GM23338 (cell line): Measurements from ENCODE around the gene DNAI2. TPM values are rescaled to one million over a fixed set of nuclear protein-coding genes. Genes with fewer than 3 reads are reported as not detected.
A peak's percentile ranks its signal among the peaks of the same experiment; 100 is the strongest.

Experiments
- ATAC-seq: fragments of 200-7000 bp; cut with Tn5 transposase; 3 replicates; pipeline ENCODE4 v1.9.1; 2020
- DNase-seq: peaks from one replicate; pipeline ENCODE4 v3.0.0-alpha.2; 2015; ENCODE audit warnings: low spot score
- H2AFZ ChIP-seq: fragments of 200-600 bp; sonication (generic); 2 replicates; pipeline ENCODE4 v1.8.0; 2016; ENCODE audit warnings: antibody characterized with exemption, mild to moderate bottlenecking, moderate library complexity
- H3F3A ChIP-seq: fragments of 200-600 bp; sonication (generic); replicated peaks from 2 replicates; pipeline ENCODE4 v1.8.0; 2017; ENCODE audit warnings: antibody characterized with exemption, mixed run types, low read depth
- H3K27ac ChIP-seq: fragments of 200-600 bp; sonication (generic); 2 replicates; pipeline ENCODE4 v1.6.1; 2016; ENCODE audit warnings: low read depth
- H3K27me3 ChIP-seq: fragments of 200-600 bp; sonication (generic); 2 replicates; pipeline ENCODE4 v1.8.0; 2016; ENCODE audit warnings: mild to moderate bottlenecking, mixed run types, moderate library complexity; ENCODE audit not compliant: insufficient read depth
- H3K36me3 ChIP-seq: fragments of 200-600 bp; sonication (generic); 2 replicates; pipeline ENCODE4 v1.8.0; 2016; ENCODE audit warnings: mild to moderate bottlenecking; ENCODE audit not compliant: insufficient read depth
- H3K4me1 ChIP-seq: fragments of 200-600 bp; sonication (generic); 2 replicates; pipeline ENCODE4 v1.8.0; 2016; ENCODE audit warnings: mild to moderate bottlenecking, moderate library complexity; ENCODE audit not compliant: insufficient read depth
- H3K4me2 ChIP-seq: fragments of 200-600 bp; sonication (generic); 2 replicates; pipeline ENCODE4 v1.7.1; 2017; ENCODE audit warnings: mixed run types
- H3K4me3 ChIP-seq: fragments of 200-600 bp; sonication (generic); 2 replicates; pipeline ENCODE4 v1.6.1; 2016; ENCODE audit warnings: mixed run types
- H3K79me2 ChIP-seq: fragments of 200-600 bp; sonication (generic); replicated peaks from 2 replicates; pipeline ENCODE4 v1.8.0; 2017; ENCODE audit warnings: mild to moderate bottlenecking; ENCODE audit not compliant: insufficient read depth
- H3K9me2 ChIP-seq: fragments of 200-600 bp; sonication (generic); 2 replicates; pipeline ENCODE4 v1.8.0; 2017; ENCODE audit not compliant: insufficient read depth
- H4K20me1 ChIP-seq: fragments of 200-600 bp; sonication (generic); replicated peaks from 2 replicates; pipeline ENCODE4 v1.8.0; 2017; ENCODE audit warnings: mild to moderate bottlenecking; ENCODE audit not compliant: insufficient read depth
- H3K27ac Mint-ChIP-seq: 2 replicates; pipeline ENCODE4 v1.8.0; 2020; ENCODE audit warnings: inconsistent platforms, mild to moderate bottlenecking, moderate library complexity, mixed read lengths
- H3K27me3 Mint-ChIP-seq: 3 replicates; pipeline ENCODE4 v1.8.0; 2022; ENCODE audit warnings: low read depth, mild to moderate bottlenecking, moderate library complexity, mixed read lengths, inconsistent platforms; ENCODE audit not compliant: insufficient read depth, poor library complexity
- H3K36me3 Mint-ChIP-seq: 3 replicates; pipeline ENCODE4 v1.8.0; 2021; ENCODE audit warnings: low read depth, mild to moderate bottlenecking, inconsistent platforms, moderate library complexity, mixed read lengths
- H3K4me1 Mint-ChIP-seq: 3 replicates; pipeline ENCODE4 v1.8.0; 2020; ENCODE audit warnings: mild to moderate bottlenecking, inconsistent platforms, mixed read lengths
- H3K4me3 Mint-ChIP-seq: 3 replicates; pipeline ENCODE4 v1.8.0; 2021; ENCODE audit warnings: moderate library complexity, mild to moderate bottlenecking, inconsistent platforms, mixed read lengths
- H3K9me3 Mint-ChIP-seq: 3 replicates; pipeline ENCODE4 v1.8.0; 2020; ENCODE audit warnings: moderate library complexity, mild to moderate bottlenecking, inconsistent platforms, mixed read lengths
- CREB1 ChIP-seq: fragments of 250-450 bp; sonication (Bioruptor Pico); IDR thresholded peaks from 2 replicates; pipeline ENCODE4 v1.5.0; 2020; ENCODE audit warnings: low read depth, mild to moderate bottlenecking, moderate library complexity
- CTCF ChIP-seq, 2 experiments: fragments of 200-600 bp in 1 of 2; sonication (generic) in 1 of 2; conservative IDR thresholded peaks; 2 replicates each; pipeline versions ENCODE4 v1.5.1 to v1.6.1; 2016 to 2017; ENCODE audit warnings: antibody characterized with exemption in 2 of 2, low read depth in 2 of 2, mild to moderate bottlenecking in 2 of 2, moderate library complexity in 1 of 2
- ETS1 ChIP-seq: IDR thresholded peaks from 2 replicates; pipeline ENCODE4 v1.6.1; 2016; ENCODE audit warnings: antibody characterized with exemption
- EZH2 ChIP-seq: fragments of 200-600 bp; sonication (generic); IDR thresholded peaks from one replicate; pipeline ENCODE4 v1.8.0; 2017; ENCODE audit warnings: antibody characterized with exemption, mild to moderate bottlenecking, low read depth; ENCODE audit not compliant: unreplicated experiment
- EZH2phosphoT487 ChIP-seq: fragments of 200-600 bp; sonication (generic); IDR thresholded peaks from one replicate; pipeline ENCODE4 v1.8.1; 2018; ENCODE audit warnings: antibody characterized with exemption; ENCODE audit not compliant: unreplicated experiment
- JUNB ChIP-seq: IDR thresholded peaks from one replicate; pipeline ENCODE4 v1.6.1; 2016; ENCODE audit warnings: antibody characterized with exemption; ENCODE audit not compliant: unreplicated experiment
- NANOG ChIP-seq: IDR thresholded peaks from 2 replicates; pipeline ENCODE4 v1.6.1; 2016; ENCODE audit warnings: antibody characterized with exemption, borderline replicate concordance
- POLR2AphosphoS5 ChIP-seq: IDR thresholded peaks from 2 replicates; pipeline ENCODE4 v1.6.1; 2016; ENCODE audit warnings: antibody characterized with exemption, low read depth
- STAT1 ChIP-seq: IDR thresholded peaks from one replicate; pipeline ENCODE4 v1.6.1; 2016; ENCODE audit warnings: antibody characterized with exemption; ENCODE audit not compliant: unreplicated experiment
- ZNF331 ChIP-seq: fragments of 250-450 bp; sonication (Bioruptor Pico); IDR thresholded peaks from 2 replicates; pipeline ENCODE4 v1.5.0; 2020; ENCODE audit warnings: low read depth, mild to moderate bottlenecking, moderate library complexity
- ZNF462 ChIP-seq: fragments of 250-450 bp; sonication (Bioruptor Pico); IDR thresholded peaks from 2 replicates; pipeline ENCODE4 v1.5.0; 2020; ENCODE audit warnings: mild to moderate bottlenecking, moderate library complexity
- polyA plus RNA-seq: library from polyadenylated mRNA; unstranded; fragments of >200 nt; fragmentation: Nextera tagmentation; extraction: Ambion mirVana; gene quantifications from 2 replicates; pipeline ENCODE4 v1.2.1, GENCODE V29; 2016
- total RNA-seq: library from RNA; depleted of rRNA; stranded (reverse); fragments of >200 nt; shearing (Covaris generic); gene quantifications from 2 replicates; pipeline ENCODE4 v1.2.3, GENCODE V29; 2014

The DNAI2 gene
- total and polyA plus RNA-seq, 2 experiments from 2014 or later: 0.21 TPM; not detected in 1

- TF ChIP-seq CTCF (conservative IDR thresholded peaks at IDR 0.05; ENCODE audit: low read depth in 2 of 2): peak; percentile 31 to 58
- no peak for TF ChIP-seq ETS1
Observed at GRCh38 chr17:74351552-74352210, 77.6 kb downstream of the DNAI2 start (continued).

- Mint-ChIP-seq H3K27ac (no peak overlapping the region), H3K27me3 (peaks cover 54% of the 10 kb centered on the region), H3K4me3 (0 out of 3 replicates have a peak overlapping the region, but pooled peaks have one; percentile 19), H3K4me1 (peaks cover 13% of the 10 kb centered on the region), H3K36me3 (peaks cover 2% of the 10 kb centered on the region; the same call in 1 of the 3 replicates), H3K9me3 (no peaks in the 10 kb centered on the region)
- Histone ChIP-seq H3K9me2 (no peaks in the 10 kb centered on the region), H2AFZ (no peak overlapping the region), H3K4me3 (no peak overlapping the region), H3K27ac (no peak overlapping the region), H3K27me3 (peaks cover 76% of the 10 kb centered on the region), H3K4me2 (no peak overlapping the region), H3K36me3 (no peaks in the 10 kb centered on the region), H3K79me2 (no peaks in the 10 kb centered on the region), H4K20me1 (no peaks in the 10 kb centered on the region; the same call in 1 of the 2 replicates), H3F3A (no peaks in the 10 kb centered on the region), H3K4me1 (peaks cover 4% of the 10 kb centered on the region; the same call in 1 of the 2 replicates)
- ATAC-seq (no peak), DNase-seq (no peak)
- no peak for TF ChIP-seq JUNB
- TF ChIP-seq ZNF331 (CRISPR knock-in tag): no peak
- TF ChIP-seq ZNF462: no peak
- TF ChIP-seq EZH2phosphoT487: no peak
- TF ChIP-seq CREB1: no peak
- no peak for TF ChIP-seq POLR2AphosphoS5
- TF ChIP-seq CTCF (conservative IDR thresholded peaks at IDR 0.05; ENCODE audit: low read depth in 2 of 2): no peak
- TF ChIP-seq EZH2: no peak
- TF ChIP-seq NANOG: no peak
- TF ChIP-seq STAT1: no peak
Observed at GRCh38 chr17:74353446-74354060, 79.5 kb downstream of the DNAI2 start.
